Activated naive CD8-positive, alpha-beta T cell treated with anti-CD3 and anti-CD28 coated beads, Interleukin-2, amount 50 U/mL, for 24 hours (primary cell): ENCODE data around the gene TTLL1.

Source experiments
- ATAC-seq: fragments of 150-1000 bp; cut with Tn5 transposase; one replicate; pipeline ENCODE4 v1.10.0; 2021
- DNase-seq: peaks from one replicate; pipeline ENCODE4 v3.0.0; 2021
- H3K27ac Mint-ChIP-seq: one replicate; pipeline ENCODE4 v1.8.0; 2021; ENCODE audit warnings: mild to moderate bottlenecking, mixed read lengths
- H3K27me3 Mint-ChIP-seq: one replicate; pipeline ENCODE4 v1.8.0; 2021; ENCODE audit warnings: mixed read lengths
- H3K36me3 Mint-ChIP-seq: one replicate; pipeline ENCODE4 v1.8.0; 2021; ENCODE audit warnings: low read depth, mixed read lengths
- H3K4me1 Mint-ChIP-seq: one replicate; pipeline ENCODE4 v1.8.0; 2021; ENCODE audit warnings: mixed read lengths
- H3K4me3 Mint-ChIP-seq: one replicate; pipeline ENCODE4 v1.8.0; 2021; ENCODE audit warnings: mild to moderate bottlenecking, moderate library complexity, mixed read lengths
- H3K9me3 Mint-ChIP-seq: one replicate; pipeline ENCODE4 v1.8.0; 2021; ENCODE audit warnings: mixed read lengths

TTLL1 gene

GRCh38 chr22:43066134-43066533, 23.1 kb downstream of the TTLL1 start:
- ATAC-seq: no peak
- H3K27ac Mint-ChIP-seq: no peak overlapping the region
- no peaks in the 10 kb centered on the region for H3K4me1 Mint-ChIP-seq
- H3K27me3 Mint-ChIP-seq: no peaks in the 10 kb centered on the region
- H3K36me3 Mint-ChIP-seq: peaks cover 2% of the 10 kb centered on the region
- H3K9me3 Mint-ChIP-seq: no peaks in the 10 kb centered on the region
- H3K4me3 Mint-ChIP-seq: no peak overlapping the region
- DNase-seq: no peak

- H3K27me3 Mint-ChIP-seq: no peaks in the 10 kb centered on the region
- H3K4me1 Mint-ChIP-seq: no peaks in the 10 kb centered on the region
- DNase-seq (peak; percentile 64), ATAC-seq (no peak)
- no peaks in the 10 kb centered on the region for H3K9me3 Mint-ChIP-seq
- no peak overlapping the region for H3K27ac Mint-ChIP-seq
- no peak overlapping the region for H3K4me3 Mint-ChIP-seq
- peaks cover 2% of the 10 kb centered on the region for H3K36me3 Mint-ChIP-seq
Measured at GRCh38 chr22:43060183-43060582, 29.0 kb downstream of the TTLL1 start.

DNA sequence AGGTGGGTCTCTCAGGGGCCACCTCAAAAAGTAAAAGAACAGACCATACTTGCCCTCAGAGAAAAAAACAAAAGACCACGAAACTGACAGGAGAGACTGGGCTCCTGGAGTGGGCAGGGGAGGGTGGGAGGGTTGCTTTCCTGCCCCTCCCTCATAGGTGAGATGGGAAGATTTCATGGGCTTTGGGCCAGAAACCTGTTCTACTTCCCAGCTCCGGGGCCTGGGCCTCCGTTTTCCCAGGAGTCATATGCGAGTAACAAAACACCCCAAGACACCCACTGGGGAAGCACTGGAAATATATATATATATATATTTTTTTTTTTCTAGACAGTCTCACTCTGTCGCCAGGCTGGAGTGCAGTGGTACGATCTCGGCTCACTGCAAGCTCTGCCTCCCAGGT, 31.6 kb downstream of the TTLL1 start:
- Mint-ChIP-seq H3K27me3 (no peaks in the 10 kb centered on the region), H3K36me3 (no peaks in the 10 kb centered on the region), H3K4me1 (no peaks in the 10 kb centered on the region), H3K9me3 (no peaks in the 10 kb centered on the region), H3K4me3 (no peak overlapping the region), H3K27ac (no peak overlapping the region)
- DNase-seq (no peak), ATAC-seq (no peak)

DNA sequence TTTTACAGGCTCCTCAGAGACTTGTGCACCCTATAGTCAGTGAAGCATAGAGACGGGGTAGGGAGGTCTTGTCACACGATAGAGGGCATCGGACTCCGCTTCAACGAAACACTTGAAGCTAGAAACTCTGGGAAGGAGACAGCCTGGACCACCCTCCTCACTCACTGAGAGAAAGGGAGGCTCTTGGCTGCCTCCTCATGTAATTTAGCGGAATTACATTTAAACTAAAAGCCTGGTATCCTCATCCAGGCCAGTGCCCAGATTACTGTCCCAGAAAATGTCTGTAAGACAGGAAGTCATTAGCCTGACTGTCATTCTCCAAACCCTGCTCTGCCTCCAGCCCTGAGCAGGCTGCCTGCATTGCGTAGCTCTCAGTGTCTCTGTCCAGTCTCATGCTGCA, 36.0 kb downstream of the TTLL1 start:
- Mint-ChIP-seq H3K36me3 (no peaks in the 10 kb centered on the region), H3K4me3 (no peak overlapping the region), H3K27ac (no peak overlapping the region), H3K4me1 (no peaks in the 10 kb centered on the region), H3K27me3 (no peaks in the 10 kb centered on the region), H3K9me3 (no peaks in the 10 kb centered on the region)
- DNase-seq (no peak), ATAC-seq (no peak)

- H3K27me3 Mint-ChIP-seq: no peaks in the 10 kb centered on the region
- no peaks in the 10 kb centered on the region for H3K9me3 Mint-ChIP-seq
- no peaks in the 10 kb centered on the region for H3K4me1 Mint-ChIP-seq
- no peak overlapping the region for H3K27ac Mint-ChIP-seq
- no peaks in the 10 kb centered on the region for H3K36me3 Mint-ChIP-seq
- no peak for DNase-seq
- ATAC-seq: no peak
- no peak overlapping the region for H3K4me3 Mint-ChIP-seq
Measured at GRCh38 chr22:43050995-43051394, 38.2 kb downstream of the TTLL1 start.

- ATAC-seq: no peak
- Mint-ChIP-seq H3K27me3 (no peaks in the 10 kb centered on the region), H3K9me3 (no peaks in the 10 kb centered on the region), H3K4me1 (no peaks in the 10 kb centered on the region), H3K4me3 (no peak overlapping the region), H3K36me3 (no peaks in the 10 kb centered on the region), H3K27ac (no peak overlapping the region)
- DNase-seq: no peak
Measured at GRCh38 chr22:43047605-43048004, 41.6 kb downstream of the TTLL1 start.

DNA sequence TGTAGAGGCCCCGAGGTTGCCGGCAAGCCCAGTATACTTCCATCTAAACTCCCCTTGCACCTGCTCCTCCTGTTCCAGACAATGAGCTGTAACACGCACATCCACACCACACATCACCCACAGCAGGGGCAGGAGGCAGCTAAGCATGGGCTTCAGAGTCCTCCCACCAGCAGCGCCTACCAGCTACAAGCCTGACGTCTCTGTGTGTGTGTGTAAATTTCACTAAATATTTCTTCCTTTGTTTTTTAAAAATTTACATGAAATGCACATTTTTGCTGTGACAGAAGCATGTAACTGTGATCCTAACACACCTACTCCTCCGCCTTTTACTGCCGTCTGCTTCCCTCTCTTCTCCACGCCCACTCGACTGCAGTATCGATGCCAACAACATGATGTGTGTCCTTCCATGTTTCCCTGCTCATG, 44.9 kb downstream of the TTLL1 start:
- Mint-ChIP-seq H3K27me3 (no peaks in the 10 kb centered on the region), H3K9me3 (no peaks in the 10 kb centered on the region), H3K4me3 (no peak overlapping the region), H3K27ac (no peak overlapping the region), H3K4me1 (no peaks in the 10 kb centered on the region), H3K36me3 (no peaks in the 10 kb centered on the region)
- DNase-seq (no peak), ATAC-seq (no peak)

DNA sequence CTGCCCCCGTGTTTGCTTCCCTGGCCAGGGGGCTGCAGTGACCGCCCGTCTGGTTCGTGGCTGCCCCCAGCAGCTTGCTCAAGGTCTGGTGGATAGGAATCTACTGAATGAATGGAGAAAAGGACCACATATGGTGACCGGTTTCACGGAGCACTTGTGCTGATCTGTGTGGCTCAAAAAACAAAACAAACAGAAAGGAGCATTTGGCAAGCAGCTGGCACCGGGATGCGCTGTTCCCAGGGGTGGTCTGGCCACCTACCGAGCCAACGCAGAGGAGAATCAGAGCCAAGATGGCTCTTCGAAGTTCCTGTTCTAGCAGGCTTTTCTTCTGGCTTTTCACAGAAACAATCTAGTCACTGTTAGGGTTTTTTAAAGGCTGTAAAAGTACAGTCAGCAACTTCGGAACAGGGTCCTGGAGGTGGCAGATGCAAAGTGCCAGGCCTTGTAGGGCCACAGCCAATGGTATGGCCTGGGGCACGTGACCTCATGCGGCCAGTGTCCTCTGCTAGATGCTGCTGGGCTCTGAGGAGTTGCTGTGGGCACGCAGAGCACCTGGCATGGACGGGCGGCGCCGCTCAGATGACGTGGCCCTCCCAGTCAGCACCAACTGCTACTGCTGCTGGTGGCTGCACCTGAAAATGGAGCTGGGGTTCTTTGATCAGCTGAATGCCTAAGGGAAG, 47.0 kb downstream of the TTLL1 start:
- Mint-ChIP-seq H3K27me3 (no peaks in the 10 kb centered on the region), H3K27ac (no peak overlapping the region), H3K4me3 (no peak overlapping the region), H3K36me3 (no peaks in the 10 kb centered on the region), H3K9me3 (no peaks in the 10 kb centered on the region), H3K4me1 (no peaks in the 10 kb centered on the region)
- DNase-seq (no peak), ATAC-seq (no peak)

DNA sequence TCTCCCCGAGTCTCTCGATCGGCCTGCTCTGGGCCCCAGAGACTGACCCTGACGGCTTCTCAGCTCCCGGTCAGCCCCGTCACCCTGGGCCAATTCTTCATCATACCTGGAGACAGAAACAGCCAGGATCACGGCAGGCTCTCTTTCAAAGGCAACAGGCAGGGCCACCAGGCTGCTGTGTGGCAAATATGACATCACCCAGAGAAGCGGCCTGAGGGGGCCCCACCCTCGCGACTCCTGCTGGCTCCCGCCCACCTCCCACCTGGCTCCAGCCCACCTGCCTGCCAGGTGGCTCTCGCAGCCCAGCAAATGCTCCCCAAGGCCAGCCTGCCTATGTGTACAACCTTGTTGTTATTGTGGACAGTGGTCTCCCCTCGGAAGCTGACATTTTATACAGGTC, 49.4 kb downstream of the TTLL1 start:
- Mint-ChIP-seq H3K4me3 (no peak overlapping the region), H3K4me1 (no peaks in the 10 kb centered on the region), H3K27ac (no peak overlapping the region), H3K9me3 (no peaks in the 10 kb centered on the region), H3K36me3 (no peaks in the 10 kb centered on the region), H3K27me3 (no peaks in the 10 kb centered on the region)
- no peak for ATAC-seq
- no peak for DNase-seq

- Mint-ChIP-seq H3K4me1 (no peaks in the 10 kb centered on the region), H3K27me3 (no peaks in the 10 kb centered on the region), H3K27ac (no peak overlapping the region), H3K9me3 (no peaks in the 10 kb centered on the region), H3K4me3 (no peak overlapping the region), H3K36me3 (no peaks in the 10 kb centered on the region)
- ATAC-seq (no peak), DNase-seq (no peak)
Measured at GRCh38 chr22:43038325-43038724, 50.9 kb downstream of the TTLL1 start.

DNA sequence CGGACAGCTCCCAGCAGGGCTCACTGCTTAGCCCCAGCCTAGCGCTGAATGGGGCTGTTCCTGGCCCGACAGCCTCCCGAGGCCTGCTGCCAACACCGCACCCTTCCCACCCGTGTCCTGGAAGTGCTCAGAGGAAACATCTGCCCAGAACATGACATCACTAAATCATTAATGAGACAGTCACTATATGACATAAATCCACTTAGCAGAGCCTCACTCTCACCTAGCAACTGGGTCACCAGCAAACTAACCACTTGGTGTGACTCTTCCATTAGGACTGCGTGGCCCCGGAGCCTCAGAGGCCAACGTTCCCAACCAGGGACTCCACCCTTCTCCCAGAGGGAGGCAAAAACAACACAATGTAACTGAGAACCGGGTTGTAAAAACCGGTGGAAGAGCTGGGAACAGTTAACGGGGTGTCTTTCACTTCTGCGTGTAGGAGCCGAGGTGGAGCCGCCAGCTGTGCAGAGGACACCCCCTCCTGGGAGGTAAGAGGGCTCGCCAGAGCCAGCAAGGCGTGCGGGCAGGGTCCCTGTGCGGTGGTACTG, 52.8 kb downstream of the TTLL1 start:
- Mint-ChIP-seq H3K27ac (no peak overlapping the region), H3K27me3 (no peaks in the 10 kb centered on the region), H3K4me1 (no peaks in the 10 kb centered on the region), H3K36me3 (no peaks in the 10 kb centered on the region), H3K4me3 (no peak overlapping the region), H3K9me3 (no peaks in the 10 kb centered on the region)
- DNase-seq (no peak), ATAC-seq (no peak)

DNA sequence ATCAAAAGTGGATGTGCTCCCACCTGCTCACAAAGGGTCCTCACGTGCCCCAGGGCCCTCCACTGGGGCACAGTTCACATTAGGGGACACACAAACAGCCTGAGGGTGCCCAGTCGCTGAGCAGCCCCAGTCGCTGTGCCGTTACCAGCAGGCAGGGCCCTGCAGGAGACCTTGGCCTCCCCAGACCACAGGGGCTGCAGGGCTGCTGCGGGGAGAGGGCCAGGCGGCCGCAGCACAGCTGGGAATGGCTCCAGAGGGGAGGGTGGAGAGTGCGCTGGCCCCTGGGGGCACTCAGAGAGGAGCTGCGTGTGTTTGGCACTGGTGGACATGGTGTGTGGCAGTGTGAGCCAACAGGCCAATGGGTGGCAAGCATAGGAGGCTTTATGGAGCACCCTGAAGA, 53.9 kb downstream of the TTLL1 start:
- no peak for ATAC-seq
- Mint-ChIP-seq H3K27me3 (no peaks in the 10 kb centered on the region), H3K4me1 (no peaks in the 10 kb centered on the region), H3K27ac (no peak overlapping the region), H3K36me3 (no peaks in the 10 kb centered on the region), H3K9me3 (no peaks in the 10 kb centered on the region), H3K4me3 (no peak overlapping the region)
- no peak for DNase-seq

DNA sequence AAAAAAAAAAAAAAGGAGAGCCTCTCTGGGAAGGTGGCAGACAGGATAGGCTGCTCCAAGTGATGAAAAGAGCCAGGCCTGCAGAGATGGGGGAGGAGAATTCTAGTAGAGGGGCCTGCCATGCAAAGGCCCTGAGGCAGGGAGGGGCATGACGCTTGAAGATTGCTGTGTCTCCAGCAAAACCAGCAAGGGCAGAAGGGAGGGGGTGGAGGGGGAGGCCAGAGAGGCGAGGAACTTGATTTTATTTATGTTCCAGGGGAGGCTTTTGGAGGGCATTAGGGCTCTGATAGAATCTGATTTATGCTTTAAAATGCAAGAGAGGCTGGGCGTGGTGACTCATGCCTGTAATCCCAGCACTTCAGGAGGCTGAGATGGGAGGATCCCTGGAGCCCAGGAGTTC, 57.6 kb downstream of the TTLL1 start:
- Mint-ChIP-seq H3K27me3 (no peaks in the 10 kb centered on the region), H3K4me3 (no peak overlapping the region), H3K9me3 (no peaks in the 10 kb centered on the region), H3K4me1 (no peaks in the 10 kb centered on the region), H3K27ac (no peak overlapping the region), H3K36me3 (no peaks in the 10 kb centered on the region)
- no peak for ATAC-seq
- no peak for DNase-seq

DNA sequence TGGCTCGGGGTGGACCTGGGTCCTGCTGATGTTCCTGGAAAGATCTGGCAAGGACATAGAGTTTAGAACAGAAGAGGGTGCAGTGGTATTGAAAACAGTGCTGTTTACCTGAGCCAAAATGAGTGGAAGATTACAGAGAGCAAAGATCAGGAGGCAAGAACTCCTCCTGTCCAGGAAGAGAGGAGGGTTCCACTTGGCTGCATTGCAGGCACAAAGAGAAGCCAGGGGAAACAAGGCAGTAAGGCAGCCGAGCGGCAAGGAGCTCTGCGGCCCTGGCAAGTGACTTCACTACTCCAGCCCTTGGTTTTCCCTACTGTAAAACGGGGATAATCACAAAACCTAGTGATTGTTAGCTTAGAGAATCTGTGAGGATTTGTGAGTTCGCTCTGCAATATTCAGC, 70.6 kb downstream of the TTLL1 start:
- DNase-seq (no peak), ATAC-seq (no peak)
- Mint-ChIP-seq H3K4me1 (peaks cover 13% of the 10 kb centered on the region), H3K36me3 (no peaks in the 10 kb centered on the region), H3K4me3 (no peak overlapping the region), H3K27ac (no peak overlapping the region), H3K9me3 (no peaks in the 10 kb centered on the region), H3K27me3 (no peaks in the 10 kb centered on the region)

- no peak for ATAC-seq
- Mint-ChIP-seq H3K36me3 (no peaks in the 10 kb centered on the region), H3K27me3 (no peaks in the 10 kb centered on the region), H3K4me3 (no peak overlapping the region), H3K4me1 (peaks cover 21% of the 10 kb centered on the region), H3K27ac (no peak overlapping the region), H3K9me3 (no peaks in the 10 kb centered on the region)
- DNase-seq: no peak
Measured at GRCh38 chr22:43017525-43018460, 71.4 kb downstream of the TTLL1 start.
